Activated CD4-positive, CD25-positive, alpha-beta regulatory T cell (primary cell): Measurements from ENCODE around the gene DISP2.
A peak's percentile ranks its signal among the peaks of the same experiment; 100 is the strongest.

ENCODE experiments used
- DNase-seq, 4 experiments: peaks; one replicate each; lab custom pipeline; 2025; lab: John Stamatoyannopoulos, UW

Gene DISP2

DNA sequence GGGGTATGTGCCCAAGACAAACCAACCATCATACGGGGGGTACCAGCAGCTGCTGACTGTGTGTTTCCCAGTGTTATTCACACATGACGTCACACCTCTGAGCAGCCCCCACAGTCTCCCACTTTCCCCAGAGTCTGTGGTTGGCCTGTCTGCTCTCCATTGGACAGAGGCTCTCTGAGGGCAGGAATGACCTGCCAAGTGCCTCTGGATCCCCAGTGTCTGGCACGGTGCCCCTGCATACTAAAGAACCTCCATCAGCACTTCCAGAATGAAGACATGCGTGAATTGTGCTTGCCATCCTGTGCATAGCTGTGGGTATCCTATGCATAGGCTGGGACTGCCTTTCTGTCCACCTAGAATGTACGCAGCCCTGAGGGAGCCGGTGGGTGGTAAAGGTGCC is 13.8 kb upstream of the DISP2 start:
- DNase-seq: no peak

DNA sequence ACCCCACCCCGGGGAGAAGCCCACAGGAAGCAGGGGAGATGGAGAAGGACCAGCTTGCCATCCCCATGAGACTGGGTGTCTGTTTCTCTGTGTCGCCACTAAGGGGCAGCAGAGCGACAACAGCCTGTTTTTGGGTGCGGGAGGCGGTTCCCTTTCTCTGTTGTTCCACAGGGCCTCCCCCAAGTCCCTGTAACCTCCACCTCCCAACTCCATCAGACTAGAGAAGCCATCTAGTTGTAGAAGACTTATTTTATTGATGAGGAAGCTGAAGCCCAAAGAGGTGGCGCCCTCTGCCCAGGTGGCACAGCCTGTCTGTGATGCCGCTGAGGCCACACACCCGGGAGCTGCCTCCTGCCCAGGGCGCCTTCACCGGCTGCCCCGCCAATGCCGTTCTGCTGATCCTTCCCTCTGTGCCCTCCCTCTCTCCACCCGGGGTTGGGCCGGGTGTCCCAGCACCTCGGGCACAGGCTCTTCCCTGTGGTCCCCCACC is 13.3 kb upstream of the DISP2 start:
- peak; percentile 40 to 48 (median 42) for DNase-seq

DNA sequence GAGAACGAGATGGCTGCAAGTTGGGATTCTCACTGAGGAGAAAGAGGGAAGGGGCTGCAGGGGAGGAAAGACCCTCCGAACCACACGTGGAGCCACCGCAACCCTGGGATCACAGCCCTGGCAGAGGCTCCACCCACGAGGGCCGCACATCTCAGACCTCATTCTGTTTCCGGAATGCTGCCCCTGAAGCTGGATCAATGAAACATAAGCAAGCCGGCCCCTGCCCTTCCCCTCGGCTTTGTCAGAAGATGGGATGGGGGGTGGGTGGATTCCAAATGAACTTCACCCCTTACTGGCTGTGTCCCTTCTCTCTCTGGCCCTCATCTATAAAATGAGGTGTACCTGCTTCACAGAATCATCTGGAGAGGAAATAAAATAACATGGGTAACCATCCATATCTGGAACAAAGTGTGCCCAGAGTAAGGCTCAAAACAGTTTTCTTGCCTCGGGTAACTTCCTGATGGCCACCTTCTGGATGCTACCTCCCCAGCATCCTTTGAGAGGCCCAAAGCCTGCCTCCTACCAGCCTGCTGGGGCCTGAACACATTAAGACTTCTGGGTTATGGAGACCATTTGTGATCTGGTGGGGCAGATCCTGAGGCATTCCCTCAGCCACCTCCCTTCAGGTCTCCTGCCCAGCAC is 12.7 kb upstream of the DISP2 start:
- no peak for DNase-seq

DNA sequence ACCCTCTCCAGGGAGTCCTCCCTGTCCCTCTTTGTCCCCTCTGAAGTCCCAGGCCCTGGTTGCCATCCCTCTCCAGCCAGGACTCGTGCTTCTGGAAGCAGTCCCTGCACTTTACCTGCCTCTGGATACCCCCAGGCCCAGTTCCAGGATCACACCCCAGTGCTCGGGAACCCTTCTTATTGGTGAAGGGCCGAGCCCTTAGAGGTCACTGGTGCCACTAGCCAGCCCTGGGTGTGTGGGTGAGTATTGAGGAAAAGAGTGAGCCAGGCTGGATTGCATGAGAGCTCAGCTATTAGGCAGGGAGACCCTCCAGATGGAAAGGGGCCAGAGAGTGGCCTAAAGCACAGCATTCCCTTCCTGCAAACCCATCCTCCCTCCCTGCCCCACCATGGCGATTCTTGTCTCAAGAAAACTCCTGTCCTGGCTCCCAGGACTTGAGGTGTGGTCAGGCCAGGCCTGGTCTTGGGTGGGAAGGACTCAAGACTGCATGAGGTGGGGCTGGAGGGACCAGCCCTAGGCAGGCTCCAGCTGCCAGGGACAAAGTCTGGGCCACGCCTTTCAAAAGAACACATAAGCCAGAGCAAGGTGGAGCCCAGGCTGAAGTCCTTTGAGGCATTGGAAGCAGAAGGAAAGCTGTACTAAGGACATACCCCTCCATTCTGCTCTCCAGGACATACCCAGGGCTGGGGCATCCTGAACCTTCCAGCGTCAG is 12.0 kb upstream of the DISP2 start:
- DNase-seq: no peak

DNA sequence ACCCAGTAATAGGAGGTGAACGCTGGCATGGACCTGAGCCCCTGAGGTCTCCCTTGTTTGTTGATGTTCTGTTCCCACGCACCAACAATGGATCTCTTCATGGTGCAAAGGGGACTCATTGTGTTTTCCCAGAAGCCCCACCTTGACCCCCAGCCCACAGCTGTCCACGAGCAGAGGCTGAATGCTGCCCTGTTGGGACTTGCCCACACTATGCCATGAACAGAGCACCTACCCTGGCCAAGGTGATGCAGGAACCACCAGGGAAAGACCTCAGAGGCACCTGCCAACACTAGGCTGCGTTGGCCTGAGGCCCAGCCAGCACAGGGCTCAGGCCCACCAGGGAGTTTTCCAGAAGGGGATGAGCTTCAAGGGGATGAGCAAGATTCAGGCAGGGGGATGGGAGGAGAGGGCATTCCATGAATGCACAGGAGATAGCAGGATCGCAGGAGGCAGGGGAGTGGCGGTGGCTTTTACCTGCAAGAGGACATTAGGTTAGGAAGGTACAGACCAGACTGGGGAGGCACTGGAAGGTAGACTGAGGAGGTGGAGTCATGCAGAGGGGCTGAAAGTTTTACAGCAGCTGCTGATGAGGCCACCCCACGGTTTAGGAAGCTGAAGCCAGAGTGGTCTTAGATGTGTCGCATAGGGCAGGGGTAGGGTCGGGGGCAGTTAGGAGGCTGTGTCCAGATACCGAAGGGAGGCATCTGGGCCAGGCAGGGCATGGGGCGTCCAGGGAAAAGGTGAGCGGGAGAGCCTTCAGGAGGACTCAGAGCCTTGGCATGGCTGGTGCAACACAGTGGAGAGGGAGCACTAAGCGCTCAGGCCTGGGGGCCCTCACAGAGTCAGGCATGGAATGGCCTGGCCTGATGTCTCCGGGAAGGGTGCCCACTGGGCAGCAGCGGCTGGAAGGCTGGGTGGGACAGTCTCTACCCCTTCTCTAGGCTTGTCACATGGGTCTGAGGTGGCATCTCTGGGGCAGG is 11.2 kb upstream of the DISP2 start:
- no peak for DNase-seq

DNA sequence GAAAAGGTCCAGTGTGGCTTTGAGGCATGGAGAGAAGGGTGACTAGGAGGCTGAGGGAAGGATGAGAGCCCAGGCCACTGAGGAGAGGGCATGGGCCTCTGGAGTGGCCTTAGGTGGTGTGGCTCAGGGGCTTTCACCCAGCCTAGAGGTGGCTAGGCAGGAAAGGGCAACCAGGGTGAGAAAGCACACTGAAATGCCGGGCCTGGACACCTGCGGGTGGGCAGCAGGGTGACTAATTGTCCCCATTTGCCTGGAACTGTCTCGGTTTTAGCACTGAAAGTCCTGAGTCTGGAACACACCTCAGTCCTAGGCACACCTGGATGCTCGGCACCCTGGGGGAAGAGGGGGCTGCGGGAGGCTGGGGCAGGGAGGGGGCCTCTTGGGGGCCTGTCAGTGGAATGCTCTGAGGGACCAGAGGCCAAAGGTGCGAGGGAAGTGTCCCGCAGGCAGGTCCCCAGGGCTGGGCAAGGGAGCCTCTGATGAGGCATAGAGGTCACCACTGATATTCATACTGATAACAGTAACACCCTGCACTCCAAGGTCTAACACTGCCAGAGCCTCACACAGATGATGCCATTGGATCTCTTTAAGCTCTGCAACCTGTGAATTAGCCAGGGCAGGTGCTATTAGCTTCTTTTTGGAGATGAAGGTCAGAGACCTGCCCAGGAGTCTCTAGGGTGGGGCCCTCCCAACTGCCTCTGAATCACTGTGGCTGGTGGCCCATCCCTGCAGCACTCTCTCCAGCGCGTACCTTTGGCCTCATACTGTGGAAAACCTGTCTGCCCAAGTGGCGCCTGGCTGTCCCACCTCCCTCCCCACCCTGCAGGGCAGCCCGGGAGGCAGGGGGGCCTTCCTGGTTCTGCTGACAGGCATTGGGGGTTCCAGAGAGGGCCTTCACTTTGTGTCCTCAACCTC is 10.2 kb upstream of the DISP2 start:
- DNase-seq: no peak

DNA sequence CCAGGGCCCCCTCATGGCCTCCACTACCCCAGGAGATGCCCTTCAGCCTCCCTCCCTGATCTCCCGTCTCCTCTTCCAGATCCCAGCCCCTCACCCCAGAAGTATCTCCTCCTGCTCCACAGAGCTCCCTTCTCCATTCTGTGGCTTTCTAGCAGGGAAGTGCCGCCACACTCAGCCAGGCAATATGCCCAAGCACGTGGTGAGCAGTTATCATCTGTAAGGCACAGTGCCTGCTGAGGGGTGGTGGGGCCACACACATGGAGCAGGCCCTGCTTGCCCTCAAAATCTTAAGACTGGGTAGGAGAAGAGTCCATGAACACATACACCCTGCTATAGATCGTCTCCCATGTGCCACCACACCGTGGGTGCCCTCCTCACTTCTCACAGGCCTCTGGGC is 9.5 kb upstream of the DISP2 start:
- DNase-seq: no peak

DNA sequence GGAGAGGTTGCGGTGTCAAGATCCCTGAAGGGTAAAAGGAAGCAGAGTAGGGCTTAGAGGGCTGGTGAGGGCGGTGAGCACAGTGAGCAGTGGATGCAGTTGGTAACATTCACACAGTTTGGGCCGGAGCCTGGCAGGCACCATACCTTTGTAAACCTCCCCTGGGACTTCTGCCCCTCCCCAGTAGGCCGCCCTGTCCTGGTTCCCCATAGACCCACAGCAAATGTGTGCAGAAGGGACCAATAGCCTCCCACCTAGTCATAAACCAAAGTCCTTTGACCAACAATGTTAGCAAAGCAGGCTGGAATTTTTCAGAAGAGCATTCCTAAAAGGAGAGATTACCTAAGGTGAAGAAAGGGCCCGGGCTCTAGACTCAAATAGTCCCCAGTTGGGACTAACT is 8.9 kb upstream of the DISP2 start:
- DNase-seq: no peak

DNA sequence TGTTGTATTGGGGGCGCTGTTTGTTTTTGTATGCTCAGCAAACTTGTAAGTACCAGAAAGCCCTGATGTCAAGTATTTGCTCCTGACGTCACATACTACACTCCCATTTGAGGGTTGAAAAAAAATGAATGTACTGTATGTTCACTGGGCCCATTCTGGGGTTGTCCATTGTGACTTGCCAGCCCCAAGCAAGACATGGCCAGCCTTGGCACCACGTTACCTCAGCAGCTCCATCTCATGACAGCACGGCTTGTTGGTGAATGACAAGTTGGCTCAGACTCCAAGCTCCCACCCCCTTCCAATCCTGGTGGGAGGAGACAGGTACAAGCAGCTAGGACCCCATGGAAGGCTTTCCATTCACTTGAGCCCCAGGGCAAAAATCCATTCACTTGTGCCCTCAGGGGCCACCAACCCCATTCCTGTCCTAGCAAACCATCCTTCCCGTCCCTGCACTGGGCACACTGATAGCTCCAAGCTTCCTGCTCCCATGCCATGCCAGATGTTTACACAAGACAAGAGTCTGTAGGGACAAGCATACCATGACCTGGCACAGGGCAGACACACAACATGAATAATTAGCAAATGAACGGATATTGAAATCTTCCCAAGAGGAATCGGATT is 5.6 kb upstream of the DISP2 start:
- no peak for DNase-seq

DNA sequence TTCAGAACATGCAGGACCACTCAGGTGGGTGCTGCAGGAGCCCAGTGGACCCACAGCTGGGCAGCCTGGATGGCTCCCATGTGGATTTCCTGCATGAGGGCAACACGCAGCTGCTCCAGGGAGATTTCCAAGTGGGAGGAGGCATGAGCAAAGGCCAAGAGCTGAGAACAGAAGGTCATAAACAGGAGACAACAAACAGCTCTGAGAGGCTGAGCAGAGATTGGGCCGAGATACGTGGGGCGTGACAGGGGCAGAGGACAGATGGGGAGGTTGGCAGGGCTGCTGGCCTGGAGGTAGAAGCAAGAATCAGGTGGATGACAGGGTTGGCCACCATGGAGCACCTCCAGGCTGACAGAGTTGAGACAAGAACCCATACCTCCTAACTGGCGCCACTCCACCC is 4.3 kb upstream of the DISP2 start:
- DNase-seq: no peak

DNA sequence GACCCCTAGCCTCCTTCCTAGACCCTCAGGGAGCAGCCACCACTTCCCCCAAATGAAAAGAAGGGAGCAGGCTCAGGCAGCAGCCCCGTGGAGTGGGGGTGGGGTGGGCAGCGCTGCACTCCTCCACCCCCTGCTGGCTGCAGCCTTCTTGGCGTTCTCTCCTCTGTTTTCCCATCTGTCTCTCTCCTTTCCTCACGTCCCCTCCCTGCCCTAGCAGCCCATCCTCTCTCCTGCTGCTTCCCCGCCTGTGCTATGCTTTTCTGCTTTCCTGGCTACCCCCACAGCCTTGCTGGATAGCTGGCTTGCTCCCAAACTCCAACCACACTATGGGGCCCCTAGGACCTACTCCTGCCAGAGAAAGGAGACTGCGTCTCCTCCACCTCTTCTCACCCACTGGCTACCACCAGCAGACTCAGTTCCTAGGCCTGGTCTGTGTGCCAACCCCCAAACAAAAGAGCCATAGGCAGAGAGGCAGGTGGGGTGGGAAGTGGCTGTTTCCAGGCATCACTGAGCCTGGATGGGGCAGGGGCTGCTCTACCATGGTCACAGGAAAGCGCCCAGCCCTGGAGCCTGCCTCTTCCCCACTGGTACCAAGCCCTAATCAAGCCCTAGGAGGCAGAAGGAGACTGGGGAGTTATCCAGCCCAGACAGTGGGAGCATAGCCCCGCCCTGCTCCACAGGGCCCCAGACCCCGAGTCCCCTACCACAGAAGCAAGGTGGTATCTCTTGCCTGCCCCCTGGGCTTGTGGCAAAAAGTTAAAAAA is 3.4 kb upstream of the DISP2 start:
- DNase-seq: no peak

DNA sequence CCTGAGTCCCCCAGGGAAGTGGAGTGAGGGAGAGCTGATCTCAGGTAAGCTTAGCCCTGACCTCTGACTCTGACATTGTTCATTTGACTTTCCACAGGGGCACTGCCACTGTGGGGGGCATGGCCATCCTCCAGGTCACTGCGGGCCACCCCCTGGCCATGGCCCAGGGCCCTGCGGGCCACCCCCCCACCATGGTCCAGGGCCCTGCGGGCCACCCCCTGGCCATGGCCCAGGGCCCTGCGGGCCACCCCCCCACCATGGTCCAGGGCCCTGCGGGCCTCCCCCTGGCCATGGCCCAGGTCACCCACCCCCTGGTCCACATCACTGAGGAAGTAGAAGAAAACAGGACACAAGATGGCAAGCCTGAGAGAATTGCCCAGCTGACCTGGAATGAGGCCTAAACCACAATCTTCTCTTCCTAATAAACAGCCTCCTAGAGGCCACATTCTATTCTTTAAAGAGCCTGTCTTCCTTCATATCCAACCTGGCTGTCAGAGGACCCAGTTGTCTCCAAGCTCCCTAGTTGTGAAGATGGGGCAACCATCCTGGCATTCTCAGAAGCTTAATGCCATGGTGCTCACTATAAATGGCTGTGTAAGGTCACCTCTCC is 1.9 kb upstream of the DISP2 start:
- no peak for DNase-seq

DNA sequence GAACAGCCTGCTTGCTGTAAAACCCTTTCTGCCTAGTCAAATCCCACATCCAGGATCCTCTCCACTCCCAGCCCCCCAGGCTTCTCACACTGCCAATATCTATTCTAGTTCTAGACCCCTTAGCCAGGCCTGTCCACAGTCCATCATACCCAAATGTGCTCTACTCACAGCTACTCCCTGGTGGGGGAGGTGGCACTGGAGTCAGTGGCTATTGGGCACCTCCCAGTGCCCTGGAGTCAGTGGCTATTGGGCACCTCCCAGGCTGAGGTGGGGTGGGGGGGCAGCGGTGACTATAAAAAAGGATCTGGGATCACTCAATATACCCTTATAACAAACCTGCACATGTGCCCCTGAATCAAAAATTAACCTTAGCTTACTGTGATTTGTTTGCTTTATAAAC is 773 bp upstream of the DISP2 start:
- no peak for DNase-seq

DNA sequence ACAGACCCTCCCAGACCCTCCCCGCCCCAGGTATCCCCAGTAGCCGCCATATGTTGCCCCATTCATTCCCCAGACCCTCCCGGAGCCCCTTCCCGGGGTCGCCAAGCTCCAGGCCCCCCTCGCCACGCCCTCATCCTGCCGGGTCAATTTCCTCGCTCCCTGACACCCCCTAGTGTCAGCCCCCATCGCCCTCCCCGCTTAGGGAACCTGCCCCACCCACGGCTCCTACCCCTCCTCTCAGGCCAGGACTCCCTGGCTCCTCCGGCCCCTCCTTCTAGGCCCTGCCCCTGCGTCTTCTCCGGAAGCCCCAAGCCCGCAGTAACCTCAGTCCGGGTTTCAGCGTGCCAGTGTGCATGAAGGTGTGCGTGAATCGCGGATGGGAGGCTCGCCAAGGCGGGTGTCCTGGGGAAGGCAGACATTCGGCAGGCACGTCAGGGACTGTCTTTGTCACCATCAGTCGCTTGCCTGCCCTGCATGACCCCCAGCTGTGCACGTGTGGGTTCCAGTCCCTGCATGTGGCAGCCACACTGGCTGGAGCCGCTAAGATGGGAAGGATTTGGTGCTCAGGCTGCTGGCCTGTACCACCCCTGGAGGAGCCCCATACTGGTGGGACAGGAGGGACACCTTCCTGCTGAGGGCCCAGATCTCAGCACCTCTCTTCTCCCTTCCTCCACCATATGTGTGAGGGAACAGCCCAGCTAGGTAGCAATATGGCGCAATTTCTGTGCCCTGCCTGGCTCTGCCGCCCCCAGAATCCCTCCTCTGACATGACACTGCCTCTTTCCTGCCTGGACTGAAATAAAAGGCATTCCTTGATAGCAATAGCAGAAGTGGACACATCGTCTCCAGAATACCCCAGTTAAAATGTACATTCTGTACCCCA is 693 bp downstream of the DISP2 start:
- no peak for DNase-seq

DNA sequence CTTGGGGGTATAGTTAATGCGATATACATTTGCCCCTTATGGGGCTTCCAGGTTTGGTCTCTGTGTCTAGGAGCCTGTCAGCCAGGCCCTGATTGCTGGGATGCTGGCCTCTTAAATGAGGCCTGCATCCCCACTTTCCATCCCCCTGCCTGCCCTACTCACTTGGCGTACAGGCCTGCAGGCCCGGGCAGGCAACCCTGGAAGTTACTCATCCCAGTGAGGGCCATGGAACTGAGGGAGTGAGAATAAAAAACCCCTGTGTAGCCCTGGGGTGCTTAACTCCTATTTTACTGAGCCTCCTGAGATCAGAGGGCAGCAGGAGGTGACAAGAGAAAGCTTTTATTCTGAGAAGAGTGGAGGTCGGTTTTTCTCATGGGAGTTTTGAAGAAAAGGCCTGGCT is 2.0 kb downstream of the DISP2 start:
- DNase-seq: no peak

DNA sequence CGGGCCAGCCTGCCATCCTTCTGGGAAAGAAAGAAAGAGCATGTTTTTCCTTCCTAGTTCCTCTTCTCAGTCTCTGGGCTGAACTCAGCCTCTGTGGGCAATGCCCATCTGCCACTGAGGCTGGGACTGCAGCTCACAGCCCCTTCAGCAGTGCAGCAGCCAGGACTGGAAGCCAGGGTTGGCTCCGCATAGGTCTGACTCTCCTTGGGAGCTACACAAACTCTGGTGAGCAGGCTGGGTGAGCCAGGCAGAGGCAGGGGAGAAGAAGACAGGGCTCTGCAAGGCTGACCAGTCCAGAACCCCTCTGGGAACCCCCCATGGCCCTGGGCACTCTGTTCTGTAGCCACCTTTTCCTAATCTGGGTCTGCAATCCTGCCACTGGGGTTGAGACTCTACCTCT is 3.6 kb downstream of the DISP2 start:
- DNase-seq: no peak

DNA sequence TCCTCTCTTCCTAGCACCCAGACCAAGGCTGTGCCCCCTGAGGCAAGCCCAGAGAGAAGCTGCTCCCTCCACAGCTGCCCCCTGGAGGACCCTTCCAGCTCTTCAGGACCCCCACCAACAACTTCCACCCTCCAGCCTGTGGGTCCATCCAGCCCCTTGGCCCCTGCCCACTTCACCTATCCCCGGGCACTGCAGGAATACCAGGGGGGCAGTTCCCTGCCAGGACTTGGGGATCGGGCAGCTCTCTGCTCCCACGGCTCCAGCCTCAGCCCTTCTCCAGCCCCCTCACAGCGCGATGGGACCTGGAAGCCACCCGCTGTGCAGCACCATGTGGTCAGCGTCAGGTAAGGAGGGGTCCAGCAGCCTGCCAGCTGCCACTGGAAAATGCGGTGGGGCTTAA is 5.6 kb downstream of the DISP2 start:
- no peak for DNase-seq

DNA sequence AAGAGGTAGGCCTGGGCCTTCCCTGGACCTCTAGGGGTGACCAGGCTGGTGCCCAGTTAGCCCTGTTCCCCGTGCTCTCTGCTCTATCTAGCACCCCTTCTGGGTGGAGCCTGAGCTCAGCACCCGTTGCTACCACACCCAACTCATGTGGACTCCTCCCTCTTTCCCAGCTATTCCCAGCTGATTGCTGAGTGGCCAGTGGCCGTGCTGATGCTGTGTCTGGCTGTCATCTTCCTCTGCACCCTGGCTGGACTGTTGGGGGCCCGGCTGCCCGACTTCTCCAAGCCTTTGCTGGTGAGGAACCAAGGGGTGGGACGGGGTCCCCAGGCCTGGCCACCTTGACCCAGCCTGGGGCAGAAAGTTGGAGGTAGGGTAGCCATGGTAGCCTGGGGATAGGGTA is 6.2 kb downstream of the DISP2 start:
- DNase-seq: no peak

DNA sequence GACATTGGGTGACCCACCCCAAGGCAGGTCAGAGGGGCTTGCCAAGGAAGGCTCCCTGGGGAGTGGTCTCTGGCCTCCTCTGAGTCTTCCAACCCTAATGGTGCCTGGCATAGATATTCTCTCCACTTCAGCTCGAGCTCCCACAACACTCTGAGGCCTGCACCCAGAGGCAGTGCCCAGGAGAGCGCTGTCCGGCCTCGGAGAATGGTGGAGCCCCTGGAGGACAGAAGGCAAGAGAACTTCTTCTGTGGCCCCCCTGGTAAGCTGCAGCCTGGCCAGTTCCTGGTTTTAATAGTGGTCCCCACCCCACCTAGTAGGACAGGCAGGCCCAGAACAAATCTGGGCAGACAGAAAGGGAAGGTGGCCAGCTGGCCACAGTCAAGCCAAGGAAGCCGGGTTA is 7.0 kb downstream of the DISP2 start:
- DNase-seq: no peak
